ENCODE measurements around the gene ATP10A. TPM values are rescaled to one million over a fixed set of nuclear protein-coding genes. Genes with fewer than 3 reads are reported as not detected.

The ATP10A gene
- polyA plus RNA-seq, 3 donors, result 0.71 to 3.9 (median 0.92) TPM

DNA sequence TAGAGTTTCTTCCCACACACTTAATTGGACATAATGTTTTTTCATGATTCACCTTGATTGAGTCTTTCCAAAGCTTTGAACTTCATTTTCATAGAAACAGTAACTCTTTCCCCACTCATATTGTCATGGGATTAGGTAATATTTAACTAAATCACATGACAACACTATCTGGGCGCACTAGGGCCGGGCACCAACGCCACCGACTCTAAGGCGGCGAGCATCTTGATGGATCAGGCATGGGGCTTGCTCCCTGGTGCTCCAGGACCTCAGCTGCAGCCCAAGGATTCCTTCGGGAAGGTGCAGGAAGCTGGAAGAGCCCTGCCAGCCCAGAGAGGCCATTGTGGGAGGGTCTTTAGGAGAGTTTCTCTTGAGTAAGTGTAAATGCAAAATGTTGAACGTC lies 231.2 kb downstream of the ATP10A start:
- 93% methylated on average over 7 of the region's 8 CpGs for WGBS (ENCODE audit: insufficient coverage)

More for the DNA sequence above, 231.2 kb downstream of the ATP10A start:
- TF ChIP-seq, protein P1, sequence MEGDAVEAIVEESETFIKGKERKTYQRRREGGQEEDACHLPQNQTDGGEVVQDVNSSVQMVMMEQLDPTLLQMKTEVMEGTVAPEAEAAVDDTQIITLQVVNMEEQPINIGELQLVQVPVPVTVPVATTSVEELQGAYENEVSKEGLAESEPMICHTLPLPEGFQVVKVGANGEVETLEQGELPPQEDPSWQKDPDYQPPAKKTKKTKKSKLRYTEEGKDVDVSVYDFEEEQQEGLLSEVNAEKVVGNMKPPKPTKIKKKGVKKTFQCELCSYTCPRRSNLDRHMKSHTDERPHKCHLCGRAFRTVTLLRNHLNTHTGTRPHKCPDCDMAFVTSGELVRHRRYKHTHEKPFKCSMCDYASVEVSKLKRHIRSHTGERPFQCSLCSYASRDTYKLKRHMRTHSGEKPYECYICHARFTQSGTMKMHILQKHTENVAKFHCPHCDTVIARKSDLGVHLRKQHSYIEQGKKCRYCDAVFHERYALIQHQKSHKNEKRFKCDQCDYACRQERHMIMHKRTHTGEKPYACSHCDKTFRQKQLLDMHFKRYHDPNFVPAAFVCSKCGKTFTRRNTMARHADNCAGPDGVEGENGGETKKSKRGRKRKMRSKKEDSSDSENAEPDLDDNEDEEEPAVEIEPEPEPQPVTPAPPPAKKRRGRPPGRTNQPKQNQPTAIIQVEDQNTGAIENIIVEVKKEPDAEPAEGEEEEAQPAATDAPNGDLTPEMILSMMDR (IDR thresholded peaks at IDR 0.05), result no peak
- Histone ChIP-seq H3K27me3 (ENCODE audit: control insufficient read depth in 2 of 2, insufficient read depth in 2 of 2, low read length in 2 of 2) (no peaks in the 10 kb centered on the region), H4K20me1 (ENCODE audit: insufficient read depth, low read length) (no peaks in the 10 kb centered on the region), H3K4me3 (replicated peaks in 1 of 3; ENCODE audit: low read depth in 2 of 3, low read length in 3 of 3) (no peak overlapping the region), H3K9me3 (replicated peaks in 1 of 2; ENCODE audit: control insufficient read depth in 1 of 2, insufficient read depth in 1 of 2, low read length in 2 of 2) (peaks cover 0 to 7% of the 10 kb centered on the region in 2 donors), H2AFZ (ENCODE audit: insufficient read depth, low read depth, low read length, poor library complexity, severe bottlenecking) (no peak overlapping the region), H3K36me3 (replicated peaks in 1 of 2; ENCODE audit: control insufficient read depth in 1 of 2, insufficient read depth in 2 of 2, low read length in 2 of 2) (no peaks in the 10 kb centered on the region), H3K9ac (ENCODE audit: insufficient read depth, low read length, poor library complexity, severe bottlenecking) (no peak overlapping the region), H3K27ac (ENCODE audit: low read depth in 1 of 2, low read length in 2 of 2) (no peak overlapping the region), H3K4me1 (ENCODE audit: control insufficient read depth in 1 of 2, insufficient read depth in 2 of 2, low read length in 2 of 2) (no peaks in the 10 kb centered on the region), H3K4me2 (replicated peaks; ENCODE audit: extremely low read depth, low read length, poor library complexity, severe bottlenecking) (no peak overlapping the region), H3K79me2 (ENCODE audit: insufficient read depth, low read length) (no peaks in the 10 kb centered on the region)
- no peaks in the 10 kb centered on the region for H3K36me3 Mint-ChIP-seq
- no peak overlapping the region for H3K4me3 Mint-ChIP-seq
- no peaks in the 10 kb centered on the region for H3K4me1 Mint-ChIP-seq
- H3K27ac Mint-ChIP-seq, result no peak overlapping the region
- DNase-seq, result no peak
- intact Hi-C loops (cut with micrococcal nuclease), result no loop called here
- H3K27me3 Mint-ChIP-seq (ENCODE audit: low read depth in 3 of 3), result peaks cover 0 to 3% (median 0%) of the 10 kb centered on the region in 3 donors
- peaks cover 5 to 15% (median 10%) of the 10 kb centered on the region in 7 donors for H3K9me3 Mint-ChIP-seq

Small RNAs within 50 kb of the gene (small RNA-seq; reads per million reads assigned to genes)
- gene MIR4715 (ENCODE audit: insufficient read length, low read depth) (not detected), gene RNA5SP390 (ENCODE audit: insufficient read length, low read depth) (not detected)

Measured in CD14-positive monocyte (primary cell).